GM06990 (cell line): ENCODE data around the gene SLC35F5.
"Not testable (repeated sequence)": the region's sequence is repeated elsewhere in the genome, so short reads cannot be mapped to it uniquely, and the experiment has no call there.

Experiments used
- DNase-seq: peaks from one replicate; pipeline ENCODE4 v3.0.0-alpha.2; 2011; ENCODE audit not compliant: insufficient read length; ENCODE audit errors: extremely low read depth
- H3K27me3 ChIP-seq: replicated peaks from 2 replicates; pipeline ENCODE4 v1.6.0; 2011; ENCODE audit warnings: low read length; ENCODE audit not compliant: control insufficient read depth, insufficient read depth
- H3K36me3 ChIP-seq: 2 replicates; pipeline ENCODE4 v1.5.1; 2011; ENCODE audit warnings: low read length; ENCODE audit not compliant: control insufficient read depth, insufficient read depth
- H3K4me3 ChIP-seq: replicated peaks from 2 replicates; pipeline ENCODE4 v1.5.1; 2011; ENCODE audit warnings: low read depth, mild to moderate bottlenecking, control low read depth, low read length
- CTCF ChIP-seq: IDR thresholded peaks from 2 replicates; pipeline ENCODE4 v1.5.1; 2011; ENCODE audit warnings: low read length, control low read depth, mild to moderate bottlenecking, inconsistent platforms; ENCODE audit not compliant: insufficient read depth, poor library complexity, severe bottlenecking

Gene SLC35F5

GRCh38 chr2:113672326-113672932 is 84.0 kb downstream of the SLC35F5 start:
- H3K27me3 ChIP-seq = no peaks in the 10 kb centered on the region
- DNase-seq = no peak
- H3K4me3 ChIP-seq = no peak overlapping the region
- H3K36me3 ChIP-seq = no peaks in the 10 kb centered on the region
- no peak for TF ChIP-seq CTCF

GRCh38 chr2:113669013-113669412 is 87.4 kb downstream of the SLC35F5 start:
- not testable (repeated sequence) for H3K27me3 ChIP-seq, H3K36me3 ChIP-seq, H3K4me3 ChIP-seq, DNase-seq

- H3K36me3 ChIP-seq, DNase-seq, H3K4me3 ChIP-seq, H3K27me3 ChIP-seq: not testable (repeated sequence)
These were observed 91.5 kb downstream of the SLC35F5 start for GRCh38 chr2:113664761-113665533.

GRCh38 chr2:113663285-113664060 is 93.0 kb downstream of the SLC35F5 start:
- H3K27me3 ChIP-seq, H3K36me3 ChIP-seq: not testable (repeated sequence)

More at GRCh38 chr2:113663285-113664060, 93.0 kb downstream of the SLC35F5 start:
- DNase-seq, H3K4me3 ChIP-seq: not testable (repeated sequence)
